DMS 273 treated with DMSO at 0.1 percent for 48 hours (cell line): ENCODE results near the gene SMARCD3.

Source experiments
- DNase-seq: peaks from one replicate; lab custom pipeline; 2025; lab: John Stamatoyannopoulos, UW

Gene SMARCD3

GRCh38 chr7:151208253-151208862 is 40.1 kb downstream of the SMARCD3 start:
- DNase-seq: no peak

GRCh38 chr7:151207804-151208203 is 40.7 kb downstream of the SMARCD3 start:
- no peak for DNase-seq

- DNase-seq: no peak
Measured at GRCh38 chr7:151207315-151207714, 41.2 kb downstream of the SMARCD3 start.

GRCh38 chr7:151206914-151207313 is 41.6 kb downstream of the SMARCD3 start:
- no peak for DNase-seq

- no peak for DNase-seq
Measured at GRCh38 chr7:151205730-151206129, 42.8 kb downstream of the SMARCD3 start.

GRCh38 chr7:151204383-151205032 is 44.0 kb downstream of the SMARCD3 start:
- no peak for DNase-seq

GRCh38 chr7:151202836-151203235 is 45.7 kb downstream of the SMARCD3 start:
- DNase-seq: no peak

- DNase-seq: no peak
Measured at GRCh38 chr7:151201751-151202150, 46.7 kb downstream of the SMARCD3 start.

- DNase-seq: no peak
Measured at GRCh38 chr7:151201344-151201743, 47.1 kb downstream of the SMARCD3 start.

- no peak for DNase-seq
Measured at GRCh38 chr7:151198945-151199848, 49.3 kb downstream of the SMARCD3 start.

GRCh38 chr7:151197932-151198331 is 50.6 kb downstream of the SMARCD3 start:
- no peak for DNase-seq

GRCh38 chr7:151195616-151196450 is 52.7 kb downstream of the SMARCD3 start:
- no peak for DNase-seq

- no peak for DNase-seq
Measured at GRCh38 chr7:151194188-151194587, 54.3 kb downstream of the SMARCD3 start.

- no peak for DNase-seq
Measured at GRCh38 chr7:151193203-151193978, 55.1 kb downstream of the SMARCD3 start.

GRCh38 chr7:151192002-151192539 is 56.4 kb downstream of the SMARCD3 start:
- DNase-seq: no peak

- DNase-seq: no peak
Measured at GRCh38 chr7:151191544-151191943, 57.0 kb downstream of the SMARCD3 start.

- DNase-seq: no peak
Measured at GRCh38 chr7:151189038-151189437, 59.5 kb downstream of the SMARCD3 start.
